IMR-90 (cell line): ENCODE results near the gene WDR76. TPM values are rescaled to one million over a fixed set of nuclear protein-coding genes. Genes with fewer than 3 reads are reported as not detected.

Experiments used
- ATAC-seq: fragments of 200-7000 bp; cut with Tn5 transposase; 2 replicates; pipeline ENCODE4 v1.9.1; 2020; ENCODE audit warnings: low read depth, mild to moderate bottlenecking, moderate library complexity
- BruUV-seq: library from RNA; stranded (reverse); fragments of 400-500 nt; replicated peaks from 2 replicates; lab custom pipeline; 2021; lab: Mats Ljungman, UMichigan
- CTCF ChIA-PET: fragments of 300-600 bp; formaldehyde crosslinking; extraction: SDS; loops from one replicate; lab custom pipeline; 2021; ENCODE audit warnings: antibody characterized with exemption; lab: Yijun Ruan, JAX
- POLR2A ChIA-PET: fragments of 300-600 bp; sonication (Branson Sonifier 250); formaldehyde crosslinking; loops from one replicate; lab custom pipeline; 2022; ENCODE audit warnings: antibody characterized with exemption; ENCODE audit not compliant: unreplicated experiment; lab: Charles Lee
- DNase-seq: peaks from one replicate; pipeline ENCODE4 v3.0.0; 2013
- H2AFZ ChIP-seq: replicated peaks from 2 replicates; pipeline ENCODE3; 2013; ENCODE audit warnings: low read length, mild to moderate bottlenecking; ENCODE audit not compliant: poor library complexity
- H2AK5ac ChIP-seq: 2 replicates; pipeline ENCODE4 v1.6.1; 2013; ENCODE audit warnings: low read depth, low read length, inconsistent platforms
- H2AK9ac ChIP-seq: replicated peaks from 2 replicates; pipeline ENCODE3; 2013; ENCODE audit warnings: mild to moderate bottlenecking, low read depth, low read length, moderate library complexity; ENCODE audit not compliant: poor library complexity
- H2BK120ac ChIP-seq: 2 replicates; pipeline ENCODE4 v1.6.1; 2013; ENCODE audit warnings: low read depth, low read length, inconsistent platforms
- H2BK15ac ChIP-seq: 3 replicates; pipeline ENCODE4 v1.6.1; 2013; ENCODE audit warnings: low read depth, low read length, inconsistent platforms
- H2BK20ac ChIP-seq: 2 replicates; pipeline ENCODE4 v1.6.1; 2013; ENCODE audit warnings: low read depth, mild to moderate bottlenecking, inconsistent platforms, low read length, moderate library complexity
- H2BK5ac ChIP-seq: 2 replicates; pipeline ENCODE4 v1.6.1; 2013; ENCODE audit warnings: mild to moderate bottlenecking, low read depth, low read length, inconsistent platforms; ENCODE audit not compliant: poor library complexity, severe bottlenecking
- H3K14ac ChIP-seq: replicated peaks from 2 replicates; pipeline ENCODE4 v1.6.1; 2013; ENCODE audit warnings: low read depth, low read length, inconsistent platforms
- H3K18ac ChIP-seq: 2 replicates; pipeline ENCODE4 v1.6.1; 2013; ENCODE audit warnings: low read depth, low read length, control low read depth
- H3K23ac ChIP-seq: 2 replicates; pipeline ENCODE4 v1.6.1; 2013; ENCODE audit warnings: low read depth, low read length, inconsistent platforms
- H3K27ac ChIP-seq: 2 replicates; pipeline ENCODE4 v1.5.1; 2013; ENCODE audit warnings: mild to moderate bottlenecking, control low read depth, low read length; ENCODE audit not compliant: insufficient read depth
- H3K27me3 ChIP-seq: 2 replicates; pipeline ENCODE4 v1.6.1; 2013; ENCODE audit warnings: low read length; ENCODE audit not compliant: control insufficient read depth, insufficient read depth
- H3K36me3 ChIP-seq: 2 replicates; pipeline ENCODE4 v1.6.1; 2013; ENCODE audit warnings: low read length, mixed read lengths; ENCODE audit not compliant: control insufficient read depth, insufficient read depth
- H3K4ac ChIP-seq: 2 replicates; pipeline ENCODE4 v1.6.1; 2013; ENCODE audit warnings: low read depth, low read length, inconsistent platforms
- H3K4me1 ChIP-seq: 2 replicates; pipeline ENCODE4 v1.6.1; 2013; ENCODE audit warnings: low read length, mixed read lengths; ENCODE audit not compliant: control insufficient read depth, insufficient read depth
- H3K4me2 ChIP-seq: 2 replicates; pipeline ENCODE4 v1.6.1; 2013; ENCODE audit warnings: low read depth, mild to moderate bottlenecking, control low read depth, low read length, moderate library complexity
- H3K4me3 ChIP-seq: 2 replicates; pipeline ENCODE4 v1.5.1; 2013; ENCODE audit warnings: low read depth, mild to moderate bottlenecking, control low read depth, low read length, moderate library complexity; ENCODE audit not compliant: insufficient read depth
- H3K56ac ChIP-seq: 2 replicates; pipeline ENCODE4 v1.6.1; 2013; ENCODE audit warnings: low read length, inconsistent platforms; ENCODE audit not compliant: insufficient read depth; ENCODE audit errors: extremely low read depth
- H3K79me1 ChIP-seq, 2 experiments: 2 replicates each; pipeline ENCODE4 v1.6.1; 2013; ENCODE audit warnings: low read length in 2 of 2, inconsistent platforms in 1 of 2, low read depth in 1 of 2
- H3K9ac ChIP-seq: 2 replicates; pipeline ENCODE4 v1.6.1; 2013; ENCODE audit warnings: low read depth, low read length, control low read depth
- H3K9me1 ChIP-seq: 2 replicates; pipeline ENCODE4 v1.6.1; 2013; ENCODE audit warnings: low read length, inconsistent platforms; ENCODE audit not compliant: insufficient read depth
- H3K9me3 ChIP-seq: 2 replicates; pipeline ENCODE4 v1.6.1; 2013; ENCODE audit warnings: low read length; ENCODE audit not compliant: control insufficient read depth, insufficient read depth
- H4K20me1 ChIP-seq: 2 replicates; pipeline ENCODE4 v1.6.1; 2013; ENCODE audit warnings: low read length, inconsistent platforms; ENCODE audit not compliant: insufficient read depth
- H4K5ac ChIP-seq: 2 replicates; pipeline ENCODE4 v1.6.1; 2013; ENCODE audit warnings: mild to moderate bottlenecking, low read depth, low read length, control low read depth
- H4K8ac ChIP-seq, 2 experiments: 2 replicates each; pipeline ENCODE4 v1.6.1; 2013; ENCODE audit warnings: low read depth in 2 of 2, low read length in 2 of 2, control low read depth in 1 of 2, inconsistent platforms in 1 of 2
- H4K91ac ChIP-seq: 2 replicates; pipeline ENCODE4 v1.6.1; 2013; ENCODE audit warnings: low read depth, low read length, inconsistent platforms; ENCODE audit not compliant: insufficient read depth
- BHLHE40 ChIP-seq: fragments of 150-350 bp; IDR thresholded peaks from 2 replicates; pipeline ENCODE4 v1.6.1; 2016; ENCODE audit warnings: mild to moderate bottlenecking, low read depth, low read length
- ELK1 ChIP-seq: fragments of 150-350 bp; IDR thresholded peaks from 2 replicates; pipeline ENCODE4 v1.6.1; 2016; ENCODE audit warnings: low read depth, mild to moderate bottlenecking, low read length, moderate library complexity, borderline replicate concordance
- FOS ChIP-seq: fragments of 150-350 bp; IDR thresholded peaks from 2 replicates; pipeline ENCODE4 v1.6.1; 2016; ENCODE audit warnings: low read depth, low read length
- MAFK ChIP-seq: IDR thresholded peaks from 2 replicates; pipeline ENCODE4 v1.6.1; 2012; ENCODE audit warnings: low read depth, low read length, improper control_type of control experiment
- MAZ ChIP-seq: IDR thresholded peaks from 2 replicates; pipeline ENCODE4 v1.6.1; 2012; ENCODE audit warnings: low read depth, mild to moderate bottlenecking, low read length, improper control_type of control experiment, moderate library complexity, borderline replicate concordance
- NFE2L2 ChIP-seq: fragments of 150-350 bp; IDR thresholded peaks from 2 replicates; pipeline ENCODE4 v1.6.1; 2016; ENCODE audit warnings: low read depth, mild to moderate bottlenecking, low read length
- POLR2A ChIP-seq: IDR thresholded peaks from 2 replicates; pipeline ENCODE4 v1.6.1; 2012; ENCODE audit warnings: mild to moderate bottlenecking, low read depth, low read length
- RAD21 ChIP-seq: IDR thresholded peaks from 2 replicates; pipeline ENCODE4 v1.6.1; 2012; ENCODE audit warnings: low read length, improper control_type of control experiment
- RCOR1 ChIP-seq: IDR thresholded peaks from 2 replicates; pipeline ENCODE4 v1.6.1; 2012; ENCODE audit warnings: mild to moderate bottlenecking, low read length, improper control_type of control experiment; ENCODE audit not compliant: insufficient replicate concordance
- RFX5 ChIP-seq: IDR thresholded peaks from 2 replicates; pipeline ENCODE4 v1.8.0; 2012; ENCODE audit warnings: low read depth, mild to moderate bottlenecking, low read length, moderate library complexity
- SMC3 ChIP-seq: fragments of 150-350 bp; IDR thresholded peaks from 2 replicates; pipeline ENCODE4 v1.6.1; 2016; ENCODE audit warnings: low read depth, mild to moderate bottlenecking, antibody characterized with exemption, low read length, moderate library complexity
- dilution Hi-C: fragments of 300-500 bp; cut with HindIII; formaldehyde crosslinking; loops from one replicate; pipeline ENCODE4 v1.14.3; 2018; ENCODE audit warnings: low sequenced_read_pairs; ENCODE audit not compliant: unreplicated experiment
- in situ Hi-C: fragments of 300-500 bp; cut with MboI; formaldehyde crosslinking; loops from 3 replicates; pipeline ENCODE4 v1.14.3; 2019; ENCODE audit warnings: low sequenced_read_pairs, inconsistent platforms, mixed read lengths
- intact Hi-C: fragments of 100-400 bp; cut with micrococcal nuclease; formaldehyde crosslinking; loops from 2 replicates; pipeline ENCODE4 v1.10.0; 2022
- polyA plus RNA-seq, 3 experiments: library from polyadenylated mRNA; depleted of rRNA; stranded (reverse); fragments of >200 nt; gene quantifications; 2 replicates each; pipeline ENCODE4 v1.2.3, GENCODE V29; 2012; ENCODE audit warnings: low replicate concordance in 1 of 3
- total RNA-seq: library from RNA; depleted of rRNA; stranded (reverse); fragments of >200 nt; gene quantifications from 2 replicates; pipeline ENCODE4 v1.2.3, GENCODE V29; 2012

WDR76 gene
- total and polyA plus RNA-seq, 2 of the 4 experiments (the other 2 are of a cell fraction): 4.8 to 25.8 TPM

GRCh38 chr15:43795997-43796396 is 30.8 kb upstream of the WDR76 start:
- ATAC-seq: no peak
- Histone ChIP-seq H4K5ac (no peak overlapping the region), H3K9ac (no peak overlapping the region), H2AK9ac (no peak overlapping the region), H3K18ac (no peak overlapping the region), H3K4ac (no peak overlapping the region), H3K56ac (no peak overlapping the region), H3K4me3 (no peak overlapping the region), H3K27ac (no peak overlapping the region), H4K8ac (no peak overlapping the region), H3K36me3 (peaks cover 54% of the 10 kb centered on the region), H3K4me1 (peaks cover 24% of the 10 kb centered on the region), H2BK15ac (no peak overlapping the region), H2AFZ (no peak overlapping the region), H2BK20ac (no peak overlapping the region), H2BK120ac (no peak overlapping the region), H3K14ac (no peak overlapping the region), H3K79me1 (peaks cover 31 to 80% of the 10 kb centered on the region in 2 experiments), H3K9me3 (no peaks in the 10 kb centered on the region), H3K4me2 (no peak overlapping the region), H3K23ac (no peak overlapping the region), H4K91ac (no peak overlapping the region), H2AK5ac (no peak overlapping the region), H3K27me3 (no peaks in the 10 kb centered on the region), H3K9me1 (peaks cover 33% of the 10 kb centered on the region), H4K20me1 (peaks cover 47% of the 10 kb centered on the region), H2BK5ac (peak overlapping the region; percentile 13)
- no peak for TF ChIP-seq RFX5
- no peak for TF ChIP-seq RAD21
- no peak for TF ChIP-seq BHLHE40
- no peak for TF ChIP-seq MAFK
- no peak for TF ChIP-seq ELK1
- TF ChIP-seq RCOR1: no peak
- TF ChIP-seq NFE2L2: no peak
- no peak for TF ChIP-seq FOS
- no peak for TF ChIP-seq POLR2A
- TF ChIP-seq MAZ: no peak
- no peak for TF ChIP-seq SMC3
- dilution Hi-C loops (no loop called here), in situ Hi-C loops (no loop called here), intact Hi-C loops (no loop called here)
- ChIA-PET CTCF (no interaction called here), POLR2A (no interaction called here)
- no peak for DNase-seq
- no TSS peak for BruUV-seq
